HepG2 (cell line): ENCODE measurements around the gene CTNND2. TPM values are rescaled to one million over a fixed set of nuclear protein-coding genes. Genes with fewer than 3 reads are reported as not detected.

Source experiments
- ATAC-seq: fragments of 200-7000 bp; cut with Tn5 transposase; 3 replicates; pipeline ENCODE4 v1.9.1; 2020; ENCODE audit warnings: mild to moderate bottlenecking, moderate library complexity
- BruUV-seq: library from RNA; stranded (reverse); fragments of 400-500 nt; replicated peaks from 2 replicates; lab custom pipeline; 2021; lab: Mats Ljungman, UMichigan
- CTCF ChIA-PET: fragments of 300-600 bp; formaldehyde crosslinking; extraction: SDS; loops from one replicate; lab custom pipeline; 2021; ENCODE audit warnings: low total read pairs, inconsistent platforms, low intra/inter-chr PET ratio; lab: Yijun Ruan, JAX
- POLR2A ChIA-PET: fragments of 350-600 bp; sonication (Branson Sonifier 250); formaldehyde crosslinking; loops from one replicate; lab custom pipeline; 2020; ENCODE audit warnings: antibody characterized with exemption, inconsistent platforms; lab: Yijun Ruan, JAX
- DNase-seq: peaks from one replicate; pipeline ENCODE4 v3.0.0-alpha.2; 2015; ENCODE audit warnings: low spot score
- FAIRE-seq: peaks from 3 replicates; lab custom pipeline; 2011; peaks lifted over from hg19 to GRCh38; lab: Jason Lieb, UNC
- H2AFZ ChIP-seq: one replicate; pipeline ENCODE4 v1.6.1; 2011; ENCODE audit warnings: low read length, inconsistent platforms
- H3K27ac ChIP-seq: fragments of 300-600 bp; 3 replicates; pipeline ENCODE4 v1.8.0; 2011; ENCODE audit warnings: mixed run types, mild to moderate bottlenecking, mixed read lengths, low read length, inconsistent platforms; ENCODE audit not compliant: insufficient read depth; ENCODE audit errors: extremely low read length
- H3K27me3 ChIP-seq, 2 experiments: fragments of 200-600 bp in 1 of 2; 2 replicates in 1 of 2; 3 replicates in 1 of 2; pipeline versions ENCODE4 v1.6.0 to v1.8.0; 2011; ENCODE audit warnings: low read length in 2 of 2, mild to moderate bottlenecking in 2 of 2, moderate library complexity in 2 of 2, inconsistent platforms in 1 of 2; ENCODE audit not compliant: insufficient read depth in 2 of 2, control insufficient read depth in 1 of 2
- H3K36me3 ChIP-seq, 2 experiments: fragments of 200-600 bp in 1 of 2; replicated peaks in 1 of 2; 2 replicates in 1 of 2; 3 replicates in 1 of 2; pipeline versions ENCODE4 v1.5.1 to v1.8.0; 2011; ENCODE audit warnings: low read length in 2 of 2, inconsistent platforms in 1 of 2; ENCODE audit not compliant: insufficient read depth in 2 of 2, control insufficient read depth in 1 of 2
- H3K4me1 ChIP-seq: 2 replicates; pipeline ENCODE4 v1.5.1; 2012; ENCODE audit warnings: low read length, inconsistent platforms; ENCODE audit not compliant: insufficient read depth
- H3K4me2 ChIP-seq: 2 replicates; pipeline ENCODE4 v1.6.0; 2011; ENCODE audit warnings: low read depth, low read length, inconsistent platforms
- H3K4me3 ChIP-seq, 3 experiments: fragments of 200-600 bp in 1 of 3; sonication (generic), shearing (Covaris generic) in 1 of 3; replicated peaks in 1 of 3; 2 replicates each; pipeline ENCODE4 v1.5.1; 2011 to 2016; ENCODE audit warnings: low read length in 3 of 3, inconsistent platforms in 2 of 3, low read depth in 2 of 3, mild to moderate bottlenecking in 2 of 3, control low read depth in 1 of 3, mixed read lengths in 1 of 3; ENCODE audit not compliant: insufficient read depth in 1 of 3
- H3K79me2 ChIP-seq: one replicate; pipeline ENCODE4 v1.6.1; 2011; ENCODE audit warnings: low read length, inconsistent platforms; ENCODE audit not compliant: insufficient read depth
- H3K9ac ChIP-seq: 2 replicates; pipeline ENCODE4 v1.6.0; 2011; ENCODE audit warnings: mild to moderate bottlenecking, low read depth, low read length, inconsistent platforms; ENCODE audit not compliant: insufficient read depth
- H3K9me3 ChIP-seq: 2 replicates; pipeline ENCODE4 v1.5.1; 2012; ENCODE audit warnings: mild to moderate bottlenecking, low read length
- H4K20me1 ChIP-seq: 2 replicates; pipeline ENCODE4 v1.6.0; 2011; ENCODE audit warnings: inconsistent platforms, mild to moderate bottlenecking, low read length, moderate library complexity; ENCODE audit not compliant: insufficient read depth
- CREM ChIP-seq, 2 experiments: sonication (generic) in 1 of 2; formaldehyde crosslinking in 1 of 2; IDR thresholded peaks; 2 replicates each; pipeline versions ENCODE4 v1.4.0 to v1.6.1; 2016 to 2020; ENCODE audit warnings: antibody characterized with exemption in 1 of 2, mild to moderate bottlenecking in 1 of 2, missing genetic modification reagents in 1 of 2
- NKX3-1 ChIP-seq: sonication (generic); formaldehyde crosslinking; IDR thresholded peaks from 2 replicates; pipeline ENCODE4 v1.5.0; 2020; ENCODE audit warnings: missing genetic modification reagents
- RARA ChIP-seq: IDR thresholded peaks from 2 replicates; pipeline ENCODE4 v1.6.1; 2016; ENCODE audit warnings: missing genetic modification reagents, missing compliant biosample characterization
- SALL2 ChIP-seq: sonication (generic); formaldehyde crosslinking; IDR thresholded peaks from 2 replicates; pipeline ENCODE4 v1.8.1; 2023; ENCODE audit warnings: mild to moderate bottlenecking, missing genetic modification reagents, inconsistent platforms
- YY1 ChIP-seq: IDR thresholded peaks from 2 replicates; pipeline ENCODE4 v1.6.1; 2011; ENCODE audit warnings: low read length, low read depth, moderate library complexity, mild to moderate bottlenecking; ENCODE audit not compliant: insufficient read depth, insufficient replicate concordance
- ZBTB3 ChIP-seq: sonication (generic); formaldehyde crosslinking; IDR thresholded peaks from 2 replicates; pipeline ENCODE4 v1.4.0; 2020; ENCODE audit warnings: low read depth, mild to moderate bottlenecking, moderate library complexity, missing genetic modification reagents, borderline replicate concordance
- ZFP36L1 ChIP-seq: sonication (generic); formaldehyde crosslinking; IDR thresholded peaks from 2 replicates; pipeline ENCODE4 v1.8.0; 2022; ENCODE audit warnings: mild to moderate bottlenecking, missing genetic modification reagents, moderate library complexity
- ZKSCAN8 ChIP-seq: IDR thresholded peaks from 2 replicates; pipeline ENCODE4 v1.6.1; 2016; ENCODE audit warnings: borderline replicate concordance, missing genetic modification reagents, missing compliant biosample characterization
- ZNF253 ChIP-seq: sonication (generic); formaldehyde crosslinking; IDR thresholded peaks from 2 replicates; pipeline ENCODE4 v1.8.0; 2022; ENCODE audit warnings: mild to moderate bottlenecking, missing genetic modification reagents, borderline replicate concordance
- ZNF749 ChIP-seq: sonication (generic); formaldehyde crosslinking; IDR thresholded peaks from 2 replicates; pipeline ENCODE4 v1.8.0; 2022; ENCODE audit warnings: mild to moderate bottlenecking, missing genetic modification reagents, moderate library complexity, borderline replicate concordance
- ZNF891 ChIP-seq: sonication (generic); formaldehyde crosslinking; IDR thresholded peaks from 2 replicates; pipeline ENCODE4 v1.5.0; 2020; ENCODE audit warnings: mild to moderate bottlenecking, missing genetic modification reagents
- WGBS: methylation state at CpG from one replicate; pipeline ENCODE4 v1.1.6; 2017; ENCODE audit warnings: low lambda C conversion rate; 5-methylcytosine and 5-hydroxymethylcytosine counted together
- in situ Hi-C: cut with HindIII; loops from 2 replicates; pipeline ENCODE4 v1.10.0; 2017; ENCODE audit warnings: low pct_unique_long_range_greater_than_20kb; ENCODE audit not compliant: extremely low pct_ligation_motif_present
- intact Hi-C: fragments of 100-400 bp; cut with micrococcal nuclease; formaldehyde crosslinking; loops from one replicate; pipeline ENCODE4 v1.10.0; 2022; ENCODE audit not compliant: unreplicated experiment
- polyA plus RNA-seq, 8 experiments: library from polyadenylated mRNA; depleted of rRNA in 3 of 8; stranded (reverse) in 7 of 8; unstranded in 1 of 8; fragments of >200 nt; fragmentation: Illumina TruSeq in 4 of 8; extraction: Trizol in 4 of 8; gene quantifications; 2 replicates each; pipeline versions ENCODE4 v1.2.1 to v1.2.3, GENCODE V29; 2011 to 2016; ENCODE audit warnings: low read depth in 4 of 8, missing spikeins in 1 of 8, mixed read lengths in 1 of 8; ENCODE audit not compliant: insufficient read depth in 1 of 8
- total RNA-seq, 5 experiments: library from RNA; depleted of rRNA; stranded (reverse); fragments of >200 nt; fragmentation: Illumina TruSeq; extraction: Trizol; gene quantifications; 2 replicates each; pipeline ENCODE4 v1.2.3, GENCODE V29; 2016; ENCODE audit warnings: low read depth in 1 of 5
- TF ChIP-seq, protein P1 (sequence below): sonication (generic); formaldehyde crosslinking; IDR thresholded peaks from 2 replicates; pipeline ENCODE4 v1.5.0; 2020; ENCODE audit warnings: missing genetic modification reagents
- TF ChIP-seq, protein P2 (sequence below): sonication (generic); formaldehyde crosslinking; IDR thresholded peaks from 2 replicates; pipeline ENCODE4 v1.5.1; 2020; ENCODE audit warnings: missing genetic modification reagents, mild to moderate bottlenecking, borderline replicate concordance
- TF ChIP-seq, protein P3 (sequence below): sonication (generic); formaldehyde crosslinking; conservative IDR thresholded peaks from 2 replicates; pipeline ENCODE4 v1.8.1; 2023; ENCODE audit warnings: missing genetic modification reagents
- TF ChIP-seq, protein P4 (sequence below): IDR thresholded peaks from 2 replicates; pipeline ENCODE4 v1.6.1; 2016; ENCODE audit warnings: mild to moderate bottlenecking, missing biosample characterization, missing genetic modification reagents
- TF ChIP-seq, protein P5 (sequence below): sonication (generic); formaldehyde crosslinking; IDR thresholded peaks from 2 replicates; pipeline ENCODE4 v1.9.0; 2021; ENCODE audit warnings: missing genetic modification reagents, mild to moderate bottlenecking, borderline replicate concordance

Gene CTNND2
- total and polyA plus RNA-seq, 2 of the 13 experiments (the other 11 are each of a cell fraction or from before 2014, with no cell fraction given) = not detected

DNA sequence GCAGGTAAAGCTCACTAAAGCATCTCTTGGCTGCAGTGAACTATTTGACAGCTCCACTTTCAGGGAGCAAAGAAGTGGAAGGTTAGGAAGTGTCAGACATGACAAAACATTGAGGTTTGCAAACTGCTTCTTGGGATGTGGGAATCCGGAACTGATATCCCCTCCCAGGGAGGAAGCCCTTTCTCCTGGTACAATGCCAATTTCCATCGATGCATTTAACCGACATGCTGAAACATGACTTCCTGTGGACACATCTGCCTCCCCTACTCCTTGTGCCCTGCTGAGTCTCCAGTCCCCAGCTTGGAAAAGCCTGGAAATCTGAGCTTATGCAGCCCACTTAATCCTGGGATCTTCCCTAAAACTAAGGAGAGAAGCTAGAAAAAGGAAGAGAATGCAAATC, 820.1 kb downstream of the CTNND2 start:
- ChIA-PET POLR2A (no interaction called here), CTCF (no interaction called here)
- no peak for DNase-seq
- Histone ChIP-seq H3K9ac (no peak overlapping the region), H3K4me3 (no peak overlapping the region), H3K36me3 (no peaks in the 10 kb centered on the region), H3K27ac (no peak overlapping the region), H2AFZ (no peak overlapping the region), H3K4me1 (no peaks in the 10 kb centered on the region), H4K20me1 (no peaks in the 10 kb centered on the region), H3K9me3 (peaks cover 7% of the 10 kb centered on the region; the same call in 1 of the 2 replicates), H3K27me3 (no peaks in the 10 kb centered on the region), H3K79me2 (no peaks in the 10 kb centered on the region), H3K4me2 (no peak overlapping the region)
- 35% methylated on average over 3 of the region's 3 CpGs for WGBS
- intact Hi-C loops = no loop called here
- no peak for TF ChIP-seq ZNF749 (CRISPR knock-in tag)
- TF ChIP-seq NKX3-1 (CRISPR knock-in tag) = no peak
- no peak for TF ChIP-seq CREM (IDR thresholded peaks at IDR 0.05)
- no peak for TF ChIP-seq CREM (CRISPR knock-in tag; IDR thresholded peaks at IDR 0.05)
- TF ChIP-seq, protein P1, sequence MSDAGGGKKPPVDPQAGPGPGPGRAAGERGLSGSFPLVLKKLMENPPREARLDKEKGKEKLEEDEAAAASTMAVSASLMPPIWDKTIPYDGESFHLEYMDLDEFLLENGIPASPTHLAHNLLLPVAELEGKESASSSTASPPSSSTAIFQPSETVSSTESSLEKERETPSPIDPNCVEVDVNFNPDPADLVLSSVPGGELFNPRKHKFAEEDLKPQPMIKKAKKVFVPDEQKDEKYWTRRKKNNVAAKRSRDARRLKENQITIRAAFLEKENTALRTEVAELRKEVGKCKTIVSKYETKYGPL (CRISPR knock-in tag) = no peak
- TF ChIP-seq ZFP36L1 = no peak
- TF ChIP-seq ZNF891 (CRISPR knock-in tag) = no peak
- TF ChIP-seq RARA (CRISPR knock-in tag) = no peak
- TF ChIP-seq, protein P2, sequence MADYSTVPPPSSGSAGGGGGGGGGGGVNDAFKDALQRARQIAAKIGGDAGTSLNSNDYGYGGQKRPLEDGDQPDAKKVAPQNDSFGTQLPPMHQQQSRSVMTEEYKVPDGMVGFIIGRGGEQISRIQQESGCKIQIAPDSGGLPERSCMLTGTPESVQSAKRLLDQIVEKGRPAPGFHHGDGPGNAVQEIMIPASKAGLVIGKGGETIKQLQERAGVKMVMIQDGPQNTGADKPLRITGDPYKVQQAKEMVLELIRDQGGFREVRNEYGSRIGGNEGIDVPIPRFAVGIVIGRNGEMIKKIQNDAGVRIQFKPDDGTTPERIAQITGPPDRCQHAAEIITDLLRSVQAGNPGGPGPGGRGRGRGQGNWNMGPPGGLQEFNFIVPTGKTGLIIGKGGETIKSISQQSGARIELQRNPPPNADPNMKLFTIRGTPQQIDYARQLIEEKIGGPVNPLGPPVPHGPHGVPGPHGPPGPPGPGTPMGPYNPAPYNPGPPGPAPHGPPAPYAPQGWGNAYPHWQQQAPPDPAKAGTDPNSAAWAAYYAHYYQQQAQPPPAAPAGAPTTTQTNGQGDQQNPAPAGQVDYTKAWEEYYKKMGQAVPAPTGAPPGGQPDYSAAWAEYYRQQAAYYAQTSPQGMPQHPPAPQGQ (CRISPR knock-in tag) = no peak
- no peak for TF ChIP-seq SALL2 (CRISPR knock-in tag)
- TF ChIP-seq, protein P3, sequence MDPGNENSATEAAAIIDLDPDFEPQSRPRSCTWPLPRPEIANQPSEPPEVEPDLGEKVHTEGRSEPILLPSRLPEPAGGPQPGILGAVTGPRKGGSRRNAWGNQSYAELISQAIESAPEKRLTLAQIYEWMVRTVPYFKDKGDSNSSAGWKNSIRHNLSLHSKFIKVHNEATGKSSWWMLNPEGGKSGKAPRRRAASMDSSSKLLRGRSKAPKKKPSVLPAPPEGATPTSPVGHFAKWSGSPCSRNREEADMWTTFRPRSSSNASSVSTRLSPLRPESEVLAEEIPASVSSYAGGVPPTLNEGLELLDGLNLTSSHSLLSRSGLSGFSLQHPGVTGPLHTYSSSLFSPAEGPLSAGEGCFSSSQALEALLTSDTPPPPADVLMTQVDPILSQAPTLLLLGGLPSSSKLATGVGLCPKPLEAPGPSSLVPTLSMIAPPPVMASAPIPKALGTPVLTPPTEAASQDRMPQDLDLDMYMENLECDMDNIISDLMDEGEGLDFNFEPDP (CRISPR knock-in tag) = no peak
- TF ChIP-seq ZNF253 (CRISPR knock-in tag) = no peak
- TF ChIP-seq, protein P4, sequence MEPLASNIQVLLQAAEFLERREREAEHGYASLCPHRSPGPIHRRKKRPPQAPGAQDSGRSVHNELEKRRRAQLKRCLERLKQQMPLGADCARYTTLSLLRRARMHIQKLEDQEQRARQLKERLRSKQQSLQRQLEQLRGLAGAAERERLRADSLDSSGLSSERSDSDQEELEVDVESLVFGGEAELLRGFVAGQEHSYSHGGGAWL (CRISPR knock-in tag) = no peak
- TF ChIP-seq YY1 = no peak
- TF ChIP-seq ZBTB3 = no peak
- no peak for TF ChIP-seq ZKSCAN8 (CRISPR knock-in tag)
- TF ChIP-seq, protein P5, sequence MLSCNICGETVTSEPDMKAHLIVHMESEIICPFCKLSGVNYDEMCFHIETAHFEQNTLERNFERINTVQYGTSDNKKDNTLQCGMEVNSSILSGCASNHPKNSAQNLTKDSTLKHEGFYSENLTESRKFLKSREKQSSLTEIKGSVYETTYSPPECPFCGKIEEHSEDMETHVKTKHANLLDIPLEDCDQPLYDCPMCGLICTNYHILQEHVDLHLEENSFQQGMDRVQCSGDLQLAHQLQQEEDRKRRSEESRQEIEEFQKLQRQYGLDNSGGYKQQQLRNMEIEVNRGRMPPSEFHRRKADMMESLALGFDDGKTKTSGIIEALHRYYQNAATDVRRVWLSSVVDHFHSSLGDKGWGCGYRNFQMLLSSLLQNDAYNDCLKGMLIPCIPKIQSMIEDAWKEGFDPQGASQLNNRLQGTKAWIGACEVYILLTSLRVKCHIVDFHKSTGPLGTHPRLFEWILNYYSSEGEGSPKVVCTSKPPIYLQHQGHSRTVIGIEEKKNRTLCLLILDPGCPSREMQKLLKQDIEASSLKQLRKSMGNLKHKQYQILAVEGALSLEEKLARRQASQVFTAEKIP = no peak
- in situ Hi-C loops = no loop called here
- ATAC-seq = no peak
- no peak for FAIRE-seq
- BruUV-seq = no TSS peak
